GM18519 (cell line): Measurements from ENCODE around the gene FAM114A1.

Experiments used
- ATAC-seq: cut with Tn5 transposase; IDR thresholded peaks from one replicate; pipeline ENCODE4 v1.9.1; 2021; ENCODE audit warnings: mild to moderate bottlenecking, moderate library complexity; ENCODE audit not compliant: unreplicated experiment, low FRiP score

FAM114A1 gene

GRCh38 chr4:38993683-38994082 lies 126.1 kb downstream of the FAM114A1 start:
- no peak for ATAC-seq

- no peak for ATAC-seq
Measured at GRCh38 chr4:38994135-38994534, 126.5 kb downstream of the FAM114A1 start.
